DND-41 (cell line): ENCODE measurements around the gene PHF2.

ENCODE experiments used
- EZH2 ChIP-seq: IDR thresholded peaks from 3 replicates; pipeline ENCODE4 v1.6.1; 2012; ENCODE audit warnings: borderline replicate concordance, low read depth, mild to moderate bottlenecking, moderate library complexity, low read length, inconsistent platforms; ENCODE audit not compliant: severe bottlenecking
- TF ChIP-seq, protein P1 (sequence below): IDR thresholded peaks from 2 replicates; pipeline ENCODE4 v1.5.1; 2012; ENCODE audit warnings: borderline replicate concordance, low read length, moderate library complexity, mild to moderate bottlenecking; ENCODE audit not compliant: poor library complexity, severe bottlenecking; ENCODE audit errors: extremely low read depth

DNA sequence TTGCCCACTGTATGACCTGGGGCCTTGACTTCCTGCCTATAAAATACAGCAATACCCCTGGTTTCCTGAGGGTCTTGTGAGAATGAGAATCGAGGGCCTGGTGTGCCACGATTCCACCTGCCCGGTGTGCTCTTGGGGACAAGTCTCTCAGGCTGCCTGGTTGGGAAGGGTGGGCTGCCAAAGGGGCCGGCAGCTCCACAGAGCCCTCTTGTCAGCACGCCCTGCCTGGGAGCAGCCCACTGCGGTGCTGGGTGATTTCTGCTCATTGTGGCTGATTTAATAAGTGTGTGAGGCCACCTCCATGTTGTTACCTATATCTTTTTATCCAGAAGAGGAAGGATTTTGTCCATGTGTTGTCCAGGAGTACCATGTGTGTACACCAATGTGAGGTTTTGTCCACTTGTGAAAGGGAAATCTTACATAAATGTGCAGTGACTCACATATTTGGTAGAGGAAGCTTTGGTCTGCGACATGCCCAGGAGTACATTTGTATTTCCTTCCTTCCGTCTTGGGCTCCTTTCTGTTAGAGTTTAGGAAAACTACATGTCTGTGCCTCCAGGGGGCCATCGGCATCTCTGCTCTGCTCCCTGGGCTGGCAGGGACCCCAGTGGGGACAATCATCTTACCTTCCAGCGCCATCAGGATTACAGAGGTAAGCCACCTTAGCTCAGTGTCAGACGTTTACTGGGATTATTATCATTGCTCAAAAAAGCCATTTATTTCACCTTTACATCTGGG, 108.6 kb downstream of the PHF2 start:
- TF ChIP-seq, protein P1, sequence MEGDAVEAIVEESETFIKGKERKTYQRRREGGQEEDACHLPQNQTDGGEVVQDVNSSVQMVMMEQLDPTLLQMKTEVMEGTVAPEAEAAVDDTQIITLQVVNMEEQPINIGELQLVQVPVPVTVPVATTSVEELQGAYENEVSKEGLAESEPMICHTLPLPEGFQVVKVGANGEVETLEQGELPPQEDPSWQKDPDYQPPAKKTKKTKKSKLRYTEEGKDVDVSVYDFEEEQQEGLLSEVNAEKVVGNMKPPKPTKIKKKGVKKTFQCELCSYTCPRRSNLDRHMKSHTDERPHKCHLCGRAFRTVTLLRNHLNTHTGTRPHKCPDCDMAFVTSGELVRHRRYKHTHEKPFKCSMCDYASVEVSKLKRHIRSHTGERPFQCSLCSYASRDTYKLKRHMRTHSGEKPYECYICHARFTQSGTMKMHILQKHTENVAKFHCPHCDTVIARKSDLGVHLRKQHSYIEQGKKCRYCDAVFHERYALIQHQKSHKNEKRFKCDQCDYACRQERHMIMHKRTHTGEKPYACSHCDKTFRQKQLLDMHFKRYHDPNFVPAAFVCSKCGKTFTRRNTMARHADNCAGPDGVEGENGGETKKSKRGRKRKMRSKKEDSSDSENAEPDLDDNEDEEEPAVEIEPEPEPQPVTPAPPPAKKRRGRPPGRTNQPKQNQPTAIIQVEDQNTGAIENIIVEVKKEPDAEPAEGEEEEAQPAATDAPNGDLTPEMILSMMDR, result no peak
- no peak for TF ChIP-seq EZH2
